ENCODE measurements around the gene TSPAN19.

The TSPAN19 gene

GRCh38 chr12:85036234-85036707 lies at the start of gene TSPAN19, which contains the start of gene LRRIQ1:
TSPAN19 (minus strand) TSS chr12:85036277; CDS start chr12:85029946, 6,331 bp downstream.
LRRIQ1 (plus strand) TSS chr12:85036351; CDS start chr12:85038177, 1,826 bp downstream.
- CTCF ChIA-PET: interaction anchor here (1.0 kb wide), 1 partner anchor 21 kb away, joined by 3 read pairs; no protein-coding TSS in a partner anchor
- POLR2A ChIA-PET: no interaction called here
- DNase-seq (ENCODE audit: extremely low spot score): peak; percentile 79

GRCh38 chr12:85085066-85085465 lies 49.0 kb upstream of the TSPAN19 start:
- TF ChIP-seq FOXM1 (IDR thresholded peaks at IDR 0.05; ENCODE audit: borderline replicate concordance): no peak
- TF ChIP-seq ELF4 (IDR thresholded peaks at IDR 0.05): no peak
- TF ChIP-seq NFRKB (IDR thresholded peaks at IDR 0.05): no peak
- TF ChIP-seq SP1 (IDR thresholded peaks at IDR 0.05): no peak
- no peak for TF ChIP-seq TARDBP (IDR thresholded peaks at IDR 0.05)
- no peak for TF ChIP-seq FOXK2 (IDR thresholded peaks at IDR 0.05)
- TF ChIP-seq FOXA1 (IDR thresholded peaks at IDR 0.05): no peak
- POLR2A ChIA-PET: no interaction called here
- no peak for DNase-seq (ENCODE audit: extremely low spot score)
- CTCF ChIA-PET: no interaction called here

More at GRCh38 chr12:85036234-85036707, at the start of gene TSPAN19, which contains the start of gene LRRIQ1:
- TF ChIP-seq L3MBTL2 (conservative IDR thresholded peaks at IDR 0.05) (peak; percentile 42; the same call in 1 of the 2 replicates), FOXA1 (IDR thresholded peaks at IDR 0.05) (no peak)

GRCh38 chr12:85076688-85077430 lies 40.8 kb upstream of the TSPAN19 start:
- POLR2A ChIA-PET: no interaction called here
- CTCF ChIA-PET: interaction anchor here (2.1 kb wide), 1 partner anchor 372 kb away, joined by 6 read pairs; no protein-coding TSS in a partner anchor
- peak; percentile 41 for DNase-seq (ENCODE audit: extremely low spot score)
- no peak for TF ChIP-seq SP1 (IDR thresholded peaks at IDR 0.05)
- no peak for TF ChIP-seq FOXK2 (IDR thresholded peaks at IDR 0.05)
- TF ChIP-seq PKNOX1 (IDR thresholded peaks at IDR 0.05): no peak
- 0 out of 2 replicates have a peak, but pooled peaks have one; percentile 23 for TF ChIP-seq ZNF384 (IDR thresholded peaks at IDR 0.05)
- no peak for TF ChIP-seq TARDBP (IDR thresholded peaks at IDR 0.05)
- TF ChIP-seq HDGF (IDR thresholded peaks at IDR 0.05; ENCODE audit: borderline replicate concordance): no peak

- CTCF ChIA-PET: no interaction called here
- POLR2A ChIA-PET: no interaction called here
Measured at GRCh38 chr12:85072826-85073225, 36.7 kb upstream of the TSPAN19 start.

GRCh38 chr12:85065837-85066482 lies 29.9 kb upstream of the TSPAN19 start:
- DNase-seq (ENCODE audit: extremely low spot score): no peak
- no peak for TF ChIP-seq LEF1 (IDR thresholded peaks at IDR 0.05; ENCODE audit: borderline replicate concordance)
- TF ChIP-seq PKNOX1 (IDR thresholded peaks at IDR 0.05): no peak
- TF ChIP-seq L3MBTL2 (conservative IDR thresholded peaks at IDR 0.05): no peak
- no peak for TF ChIP-seq CTBP1 (IDR thresholded peaks at IDR 0.05; ENCODE audit: borderline replicate concordance)
- TF ChIP-seq ELF4 (IDR thresholded peaks at IDR 0.05): no peak
- no peak for TF ChIP-seq TARDBP (IDR thresholded peaks at IDR 0.05)
- no peak for TF ChIP-seq ARNT (IDR thresholded peaks at IDR 0.05)
- TF ChIP-seq HDGF (IDR thresholded peaks at IDR 0.05; ENCODE audit: borderline replicate concordance): no peak
- no peak for TF ChIP-seq SP1 (IDR thresholded peaks at IDR 0.05)
- TF ChIP-seq FOXA1 (IDR thresholded peaks at IDR 0.05): no peak
- TF ChIP-seq SUZ12 (IDR thresholded peaks at IDR 0.05): no peak
- no peak for TF ChIP-seq FOXM1 (IDR thresholded peaks at IDR 0.05; ENCODE audit: borderline replicate concordance)
- no peak for TF ChIP-seq BHLHE40 (IDR thresholded peaks at IDR 0.05; ENCODE audit: borderline replicate concordance)
- no peak for TF ChIP-seq FOXK2 (IDR thresholded peaks at IDR 0.05)
- no peak for TF ChIP-seq NFRKB (IDR thresholded peaks at IDR 0.05)
- no peak for TF ChIP-seq ZNF384 (IDR thresholded peaks at IDR 0.05)
- ChIA-PET POLR2A (no interaction called here), CTCF (interaction anchor here (0.7 kb wide), 1 partner anchor 437 kb away, joined by 3 read pairs; no protein-coding TSS in a partner anchor)

More at GRCh38 chr12:85072826-85073225, 36.7 kb upstream of the TSPAN19 start:
- DNase-seq (ENCODE audit: extremely low spot score): no peak
- no peak for TF ChIP-seq CTBP1 (IDR thresholded peaks at IDR 0.05; ENCODE audit: borderline replicate concordance)
- no peak for TF ChIP-seq TARDBP (IDR thresholded peaks at IDR 0.05)
- no peak for TF ChIP-seq SUZ12 (IDR thresholded peaks at IDR 0.05)
- no peak for TF ChIP-seq FOXK2 (IDR thresholded peaks at IDR 0.05)
- TF ChIP-seq L3MBTL2 (conservative IDR thresholded peaks at IDR 0.05): no peak
- TF ChIP-seq ARNT (IDR thresholded peaks at IDR 0.05): no peak
- TF ChIP-seq NFRKB (IDR thresholded peaks at IDR 0.05): no peak
- TF ChIP-seq FOXA1 (IDR thresholded peaks at IDR 0.05): no peak
- TF ChIP-seq SP1 (IDR thresholded peaks at IDR 0.05): no peak

- ChIA-PET CTCF (no interaction called here), POLR2A (no interaction called here)
Measured at GRCh38 chr12:85060916-85061315, 24.8 kb upstream of the TSPAN19 start.

More at GRCh38 chr12:85060916-85061315, 24.8 kb upstream of the TSPAN19 start:
- no peak for TF ChIP-seq FOXM1 (IDR thresholded peaks at IDR 0.05; ENCODE audit: borderline replicate concordance)
- no peak for TF ChIP-seq ZNF384 (IDR thresholded peaks at IDR 0.05)
- TF ChIP-seq TARDBP (IDR thresholded peaks at IDR 0.05): no peak
- no peak for TF ChIP-seq L3MBTL2 (conservative IDR thresholded peaks at IDR 0.05)
- TF ChIP-seq ARNT (IDR thresholded peaks at IDR 0.05): no peak
- TF ChIP-seq BHLHE40 (IDR thresholded peaks at IDR 0.05; ENCODE audit: borderline replicate concordance): no peak
- no peak for TF ChIP-seq PKNOX1 (IDR thresholded peaks at IDR 0.05)
- no peak for TF ChIP-seq CTBP1 (IDR thresholded peaks at IDR 0.05; ENCODE audit: borderline replicate concordance)
- DNase-seq (ENCODE audit: extremely low spot score): no peak

Data from HEK293T (cell line).